K562 (cell line): Measurements from ENCODE around the gene ACAP3. TPM values are rescaled to one million over a fixed set of nuclear protein-coding genes. Genes with fewer than 3 reads are reported as not detected.

ENCODE experiments used
- ETS2 ChIP-seq: IDR thresholded peaks from 2 replicates; pipeline ENCODE4 v1.6.1; 2016; ENCODE audit warnings: borderline replicate concordance, missing genetic modification characterization, mild to moderate bottlenecking, moderate library complexity, missing compliant biosample characterization; ENCODE audit not compliant: poor library complexity, severe bottlenecking
- FOXK2 ChIP-seq, 2 experiments: fragments of 450-650 bp; IDR thresholded peaks in 1 of 2; conservative IDR thresholded peaks in 1 of 2; 2 replicates each; pipeline ENCODE4 v1.6.1; 2016; ENCODE audit warnings: low read depth in 2 of 2, mild to moderate bottlenecking in 1 of 2
- MAZ ChIP-seq, 2 experiments: fragments of 450-650 bp in 1 of 2; sonication (generic) in 1 of 2; formaldehyde crosslinking; IDR thresholded peaks in 1 of 2; conservative IDR thresholded peaks in 1 of 2; 2 replicates each; pipeline versions ENCODE4 v1.4.0 to v1.5.0; 2020; ENCODE audit warnings: mild to moderate bottlenecking in 1 of 2, missing genetic modification reagents in 1 of 2
- MITF ChIP-seq: IDR thresholded peaks from 2 replicates; pipeline ENCODE4 v1.6.1; 2014; ENCODE audit warnings: antibody characterized with exemption
- POLR3A ChIP-seq: IDR thresholded peaks from 2 replicates; pipeline ENCODE4 v1.6.1; 2011; ENCODE audit warnings: borderline replicate concordance, mild to moderate bottlenecking, moderate library complexity; ENCODE audit not compliant: insufficient read length, insufficient read depth; ENCODE audit errors: extremely low read depth
- PTTG1 ChIP-seq: fragments of 450-650 bp; IDR thresholded peaks from 2 replicates; pipeline ENCODE4 v1.6.1; 2016; ENCODE audit warnings: low read depth, mild to moderate bottlenecking, missing genetic modification characterization, missing compliant biosample characterization
- RBM34 ChIP-seq: fragments of 200-400 bp; formaldehyde crosslinking; IDR thresholded peaks from 2 replicates; pipeline ENCODE4 v1.6.1; 2018; ENCODE audit warnings: low read length, borderline replicate concordance; ENCODE audit not compliant: insufficient read depth
- REST ChIP-seq, 2 experiments: fragments of 450-650 bp; formaldehyde crosslinking in 1 of 2; IDR thresholded peaks; 2 replicates each; pipeline versions ENCODE4 v1.4.0 to v1.6.1; 2014 to 2020; ENCODE audit warnings: mild to moderate bottlenecking in 2 of 2, borderline replicate concordance in 1 of 2, low read depth in 1 of 2
- ZC3H8 ChIP-seq: fragments of 450-650 bp; IDR thresholded peaks from 2 replicates; pipeline ENCODE4 v1.6.1; 2017
- ZNF431 ChIP-seq: sonication (generic); formaldehyde crosslinking; IDR thresholded peaks from 2 replicates; pipeline ENCODE4 v1.8.0; 2022; ENCODE audit warnings: mild to moderate bottlenecking, missing genetic modification reagents
- polyA plus RNA-seq, 8 experiments: library from polyadenylated mRNA; depleted of rRNA in 4 of 8; stranded (reverse) in 5 of 8; unstranded in 3 of 8; fragments of >200 nt; fragmentation: Nextera tagmentation in 2 of 8; fragmentation: Illumina TruSeq in 1 of 8; extraction: Ambion mirVana in 2 of 8; extraction: Trizol in 1 of 8; gene quantifications; 2 replicates each; pipeline versions ENCODE4 v1.2.1 to v1.2.3, GENCODE V29; 2011 to 2014; ENCODE audit warnings: inconsistent platforms in 1 of 8, missing spikeins in 1 of 8
- total RNA-seq, 7 experiments: library from RNA; depleted of rRNA in 6 of 7; stranded (reverse); fragments of >200 nt in 6 of 7; fragmentation: Illumina TruSeq in 2 of 7; extraction: Trizol in 2 of 7; gene quantifications; 2 replicates each; pipeline versions ENCODE4 v1.2.1 to v1.2.3, GENCODE V29; 2011 to 2021; ENCODE audit warnings: low replicate concordance in 1 of 7

The ACAP3 gene
- total and polyA plus RNA-seq, 9 of the 15 experiments (the other 6 are each of a cell fraction or from before 2014, with no cell fraction given): 0.01 to 49.0 (median 12.0) TPM

GRCh38 chr1:1305300-1306069 is 2.2 kb downstream of the ACAP3 start (continued):
- TF ChIP-seq ZNF431 (CRISPR knock-in tag) (no peak), MITF (no peak), PTTG1 (no peak), RBM34 (no peak), POLR3A (no peak), FOXK2 (conservative IDR thresholded peaks at IDR 0.05 in 1 of 2, IDR thresholded peaks at IDR 0.05 in 1 of 2; ENCODE audit: low read depth in 2 of 2) (no peak), ZC3H8 (no peak), MAZ (CRISPR knock-in tag; conservative IDR thresholded peaks at IDR 0.05 in 1 of 2, IDR thresholded peaks at IDR 0.05 in 1 of 2) (peak in 1 of 2 experiments; percentile 64; a peak in 3 of 4 replicates), REST (IDR thresholded peaks at IDR 0.05; ENCODE audit: borderline replicate concordance) (0 out of 2 replicates have a peak, but pooled peaks have one; percentile 23), REST (CRISPR knock-in tag; IDR thresholded peaks at IDR 0.05; ENCODE audit: low read depth) (no peak), ETS2 (tag) (no peak)
